Measurements from ENCODE around the gene LAGE3. TPM values are rescaled to one million over a fixed set of nuclear protein-coding genes. Genes with fewer than 3 reads are reported as not detected.

The LAGE3 gene
- total and polyA plus RNA-seq, 4 donors = 10.3 to 32.0 (median 23.9) TPM

DNA sequence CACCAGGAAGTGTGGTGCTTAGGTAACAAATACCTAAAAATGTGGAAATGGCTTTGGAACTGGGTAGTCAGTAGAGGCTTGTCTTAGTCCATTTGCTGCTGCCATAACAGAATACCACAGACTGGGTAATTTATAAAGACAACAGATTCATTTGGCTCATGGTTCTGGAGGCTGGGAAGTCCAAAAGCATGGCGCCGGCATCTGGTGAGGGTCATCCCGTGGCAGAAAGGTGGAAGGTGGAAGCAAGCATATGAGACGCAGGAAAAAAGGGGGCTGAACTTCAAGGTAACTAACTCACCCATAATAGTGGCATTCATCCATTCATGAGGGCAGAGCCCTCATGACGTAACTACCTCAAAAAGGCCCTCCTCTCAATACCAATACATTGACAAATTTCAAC, 30.4 kb upstream of the LAGE3 start:
- Histone ChIP-seq H3K9ac (ENCODE audit: insufficient read depth in 1 of 2, low read length in 2 of 2) (no peak overlapping the region), H3K36me3 (ENCODE audit: control insufficient read depth in 4 of 4, insufficient read depth in 4 of 4, low read length in 4 of 4) (peaks cover 2 to 11% (median 5%) of the 10 kb centered on the region in 4 donors), H3K9me3 (ENCODE audit: control insufficient read depth in 4 of 4, insufficient read depth in 3 of 4, low read length in 3 of 4) (peaks cover 0 to 16% (median under 1%) of the 10 kb centered on the region in 4 donors), H3K27ac (ENCODE audit: low read depth in 1 of 2, low read length in 1 of 2) (no peak overlapping the region), H3K4me1 (ENCODE audit: control insufficient read depth in 5 of 5, insufficient read depth in 5 of 5, low read length in 5 of 5) (no peaks in the 10 kb centered on the region), H3K27me3 (ENCODE audit: control insufficient read depth in 3 of 3, insufficient read depth in 3 of 3, low read length in 2 of 3) (no peaks in the 10 kb centered on the region), H3K4me3 (no peak overlapping the region)
- DNase-seq (no peak), ATAC-seq (ENCODE audit: insufficient read depth, low FRiP score) (no peak)
- 90 to 100% methylated on average over 5 of the region's 5 CpGs for WGBS, 2 donors
- TF ChIP-seq, protein P1, sequence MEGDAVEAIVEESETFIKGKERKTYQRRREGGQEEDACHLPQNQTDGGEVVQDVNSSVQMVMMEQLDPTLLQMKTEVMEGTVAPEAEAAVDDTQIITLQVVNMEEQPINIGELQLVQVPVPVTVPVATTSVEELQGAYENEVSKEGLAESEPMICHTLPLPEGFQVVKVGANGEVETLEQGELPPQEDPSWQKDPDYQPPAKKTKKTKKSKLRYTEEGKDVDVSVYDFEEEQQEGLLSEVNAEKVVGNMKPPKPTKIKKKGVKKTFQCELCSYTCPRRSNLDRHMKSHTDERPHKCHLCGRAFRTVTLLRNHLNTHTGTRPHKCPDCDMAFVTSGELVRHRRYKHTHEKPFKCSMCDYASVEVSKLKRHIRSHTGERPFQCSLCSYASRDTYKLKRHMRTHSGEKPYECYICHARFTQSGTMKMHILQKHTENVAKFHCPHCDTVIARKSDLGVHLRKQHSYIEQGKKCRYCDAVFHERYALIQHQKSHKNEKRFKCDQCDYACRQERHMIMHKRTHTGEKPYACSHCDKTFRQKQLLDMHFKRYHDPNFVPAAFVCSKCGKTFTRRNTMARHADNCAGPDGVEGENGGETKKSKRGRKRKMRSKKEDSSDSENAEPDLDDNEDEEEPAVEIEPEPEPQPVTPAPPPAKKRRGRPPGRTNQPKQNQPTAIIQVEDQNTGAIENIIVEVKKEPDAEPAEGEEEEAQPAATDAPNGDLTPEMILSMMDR (IDR thresholded peaks at IDR 0.05; ENCODE audit: control extremely low read depth, extremely low read depth) = no peak

DNA sequence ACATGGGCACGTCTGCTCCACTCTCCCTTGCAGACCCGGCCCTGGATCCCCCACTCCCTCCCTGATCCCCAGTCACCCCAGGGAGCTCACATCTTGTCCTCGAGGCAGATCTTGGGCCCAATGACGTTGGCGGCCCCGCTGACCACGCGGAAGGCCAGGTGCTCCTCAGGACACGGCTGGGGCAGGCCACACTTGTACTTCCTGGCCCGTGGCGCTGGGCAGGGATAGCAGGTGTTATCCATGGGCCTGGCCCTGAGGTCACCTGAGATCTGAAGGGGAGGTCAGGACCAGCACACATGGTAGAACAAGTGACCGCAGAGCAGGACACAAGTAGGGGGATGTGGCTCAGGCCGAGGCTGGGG, 29.3 kb upstream of the LAGE3 start:
- H3K9ac ChIP-seq (ENCODE audit: insufficient read depth in 1 of 2, low read length in 2 of 2) = no peak overlapping the region
- H3K4me1 ChIP-seq (ENCODE audit: control insufficient read depth in 5 of 5, insufficient read depth in 5 of 5, low read length in 5 of 5) = no peaks in the 10 kb centered on the region
- H3K4me3 ChIP-seq = no peak overlapping the region
- H3K36me3 ChIP-seq (ENCODE audit: control insufficient read depth in 4 of 4, insufficient read depth in 4 of 4, low read length in 4 of 4) = peaks cover 2 to 11% (median 5%) of the 10 kb centered on the region in 4 donors
- ATAC-seq (ENCODE audit: insufficient read depth, low FRiP score) (no peak), DNase-seq (no peak)
- peaks cover 0 to 16% (median under 1%) of the 10 kb centered on the region in 4 donors for H3K9me3 ChIP-seq (ENCODE audit: control insufficient read depth in 4 of 4, insufficient read depth in 3 of 4, low read length in 3 of 4)
- 91 to 95% methylated on average over 12 to 13 of the region's 13 CpGs for WGBS, 2 donors
- no peaks in the 10 kb centered on the region for H3K27me3 ChIP-seq (ENCODE audit: control insufficient read depth in 3 of 3, insufficient read depth in 3 of 3, low read length in 2 of 3)
- TF ChIP-seq, protein P1 (IDR thresholded peaks at IDR 0.05; ENCODE audit: control extremely low read depth, extremely low read depth) = no peak
- H3K27ac ChIP-seq (ENCODE audit: low read depth in 1 of 2, low read length in 1 of 2) = no peak overlapping the region

DNA sequence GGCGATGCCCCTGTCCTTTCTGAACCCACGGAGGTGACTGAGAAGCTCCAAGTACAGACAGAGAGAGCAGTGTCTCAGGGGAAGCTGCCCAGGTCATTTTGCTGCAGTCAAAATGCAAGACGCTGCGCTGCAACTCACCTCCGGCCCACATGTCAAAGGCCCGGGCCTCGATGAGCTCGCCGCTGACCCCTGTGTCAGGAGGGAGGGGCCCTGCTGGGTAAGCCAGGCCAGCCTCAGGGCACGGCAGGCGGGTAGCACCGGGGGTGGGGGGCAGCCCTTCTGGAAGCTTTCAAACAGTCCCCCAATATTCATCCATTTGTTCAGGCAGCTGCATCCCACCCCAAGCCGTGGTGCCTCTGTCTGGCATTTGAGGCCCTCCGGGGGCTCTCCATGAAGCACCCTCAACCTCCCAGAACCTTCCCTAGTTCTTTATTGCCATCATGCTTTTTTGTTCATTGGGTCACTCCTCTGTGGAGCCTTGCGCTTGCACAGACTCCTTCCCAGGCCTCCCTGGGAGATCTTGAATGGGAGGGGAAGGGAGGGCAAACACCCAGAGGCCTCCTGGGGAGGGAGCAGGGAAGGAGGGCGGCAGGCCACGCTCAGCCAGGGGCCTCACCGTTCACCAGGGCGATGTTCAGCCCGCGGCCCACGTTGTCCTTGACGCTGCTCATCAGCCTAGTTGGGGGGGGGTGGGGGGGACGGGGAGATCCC, 28.7 kb upstream of the LAGE3 start:
- Histone ChIP-seq H3K27me3 (ENCODE audit: control insufficient read depth in 3 of 3, insufficient read depth in 3 of 3, low read length in 2 of 3) (no peaks in the 10 kb centered on the region), H3K9me3 (ENCODE audit: control insufficient read depth in 4 of 4, insufficient read depth in 3 of 4, low read length in 3 of 4) (peaks cover 0 to 16% (median under 1%) of the 10 kb centered on the region in 4 donors), H3K36me3 (ENCODE audit: control insufficient read depth in 4 of 4, insufficient read depth in 4 of 4, low read length in 4 of 4) (peaks cover 2 to 11% (median 5%) of the 10 kb centered on the region in 4 donors), H3K4me3 (no peak overlapping the region), H3K9ac (ENCODE audit: insufficient read depth in 1 of 2, low read length in 2 of 2) (no peak overlapping the region), H3K4me1 (ENCODE audit: control insufficient read depth in 5 of 5, insufficient read depth in 5 of 5, low read length in 5 of 5) (no peaks in the 10 kb centered on the region), H3K27ac (ENCODE audit: low read depth in 1 of 2, low read length in 1 of 2) (no peak overlapping the region)
- WGBS, 2 donors = 88 to 93% methylated on average over 18 to 24 of the region's 24 CpGs
- ATAC-seq (ENCODE audit: insufficient read depth, low FRiP score) (no peak), DNase-seq (no peak)
- TF ChIP-seq, protein P1 (IDR thresholded peaks at IDR 0.05; ENCODE audit: control extremely low read depth, extremely low read depth) = no peak

Data from lung (tissue), 12 donors.